PFSK-1 (cell line): Measurements from ENCODE around the gene UBE2L3.

Experiments used
- FOXP2 ChIP-seq: optimal IDR thresholded peaks from 2 replicates; pipeline ENCODE3; 2011; ENCODE audit warnings: borderline replicate concordance, control low read depth, inconsistent platforms; ENCODE audit not compliant: insufficient read depth; ENCODE audit errors: extremely low read length, extremely low read depth
- POLR2AphosphoS5 ChIP-seq: IDR thresholded peaks from 2 replicates; pipeline ENCODE4 v1.6.1; 2012; ENCODE audit warnings: low read depth, mild to moderate bottlenecking, control low read depth, low read length, moderate library complexity
- REST ChIP-seq, 2 experiments: IDR thresholded peaks; 2 replicates each; pipeline versions ENCODE4 v1.6.1 to v1.8.0; 2011 to 2012; ENCODE audit warnings: low read depth in 2 of 2, low read length in 2 of 2, control low read depth in 1 of 2, inconsistent platforms in 1 of 2, mild to moderate bottlenecking in 1 of 2, moderate library complexity in 1 of 2; ENCODE audit not compliant: insufficient read depth in 1 of 2
- SIN3A ChIP-seq: IDR thresholded peaks from 2 replicates; pipeline ENCODE4 v1.6.1; 2012; ENCODE audit warnings: mild to moderate bottlenecking, low read length, moderate library complexity, borderline replicate concordance; ENCODE audit not compliant: insufficient read depth
- TAF1 ChIP-seq: IDR thresholded peaks from 2 replicates; pipeline ENCODE4 v1.6.1; 2012; ENCODE audit warnings: low read length, control low read depth, borderline replicate concordance; ENCODE audit not compliant: insufficient read depth

UBE2L3 gene

GRCh38 chr22:21652547-21653545 is 85.3 kb downstream of the UBE2L3 start:
- TF ChIP-seq TAF1 (no peak), REST (IDR thresholded peaks at IDR 0.05; ENCODE audit: insufficient read depth in 1 of 2, low read depth in 2 of 2, low read length in 2 of 2) (no peak), SIN3A (no peak), POLR2AphosphoS5 (no peak; the same call in 1 of the 2 replicates), FOXP2 (no peak)

- TF ChIP-seq SIN3A = no peak
- TF ChIP-seq POLR2AphosphoS5 = no peak
- no peak for TF ChIP-seq REST (IDR thresholded peaks at IDR 0.05; ENCODE audit: insufficient read depth in 1 of 2, low read depth in 2 of 2, low read length in 2 of 2)
- no peak for TF ChIP-seq TAF1
- no peak for TF ChIP-seq FOXP2
Measured at GRCh38 chr22:21657020-21657359, 89.5 kb downstream of the UBE2L3 start.

GRCh38 chr22:21657360-21658032 is 90.0 kb downstream of the UBE2L3 start:
- peak; percentile 98 for TF ChIP-seq POLR2AphosphoS5
- peak; percentile 83; the same call in 1 of the 2 replicates for TF ChIP-seq SIN3A
- TF ChIP-seq REST (IDR thresholded peaks at IDR 0.05; ENCODE audit: insufficient read depth in 1 of 2, low read depth in 2 of 2, low read length in 2 of 2) = 0 out of 4 replicates have a peak, but pooled peaks of 1 of the 2 experiments have one; percentile 9
- TF ChIP-seq FOXP2 = peak; percentile 71
- no peak for TF ChIP-seq TAF1

- no peak for TF ChIP-seq REST (IDR thresholded peaks at IDR 0.05; ENCODE audit: insufficient read depth in 1 of 2, low read depth in 2 of 2, low read length in 2 of 2)
- TF ChIP-seq TAF1 = no peak
- no peak for TF ChIP-seq FOXP2
- no peak for TF ChIP-seq SIN3A
- TF ChIP-seq POLR2AphosphoS5 = no peak
Measured at GRCh38 chr22:21659864-21660525, 92.5 kb downstream of the UBE2L3 start.
